Breast epithelium (tissue), 4 donors: ENCODE results near the gene ABCA1. TPM values are rescaled to one million over a fixed set of nuclear protein-coding genes. Genes with fewer than 3 reads are reported as not detected.
A peak's percentile ranks its signal among the peaks of the same experiment; 100 is the strongest.

ENCODE experiments used
- DNase-seq, 2 donors: peaks; one replicate each; pipeline ENCODE4 v3.0.0-alpha.2; 2019; ENCODE audit warnings: low spot score in 2 of 2
- H3K27ac ChIP-seq, 2 donors: fragments of 200-600 bp; sonication (generic) in 1 of 2; one replicate each; pipeline ENCODE4 v1.5.1; 2016 to 2019; ENCODE audit warnings: mild to moderate bottlenecking in 1 of 2
- H3K27me3 ChIP-seq, 2 donors: fragments of 200-600 bp; sonication (generic) in 1 of 2; one replicate each; pipeline versions ENCODE4 v1.5.1 to v1.6.0; 2017 to 2019; ENCODE audit warnings: control low read depth in 1 of 2, mild to moderate bottlenecking in 1 of 2
- H3K36me3 ChIP-seq: fragments of 200-600 bp; one replicate; pipeline ENCODE4 v1.5.1; 2019
- H3K4me1 ChIP-seq, 2 donors: fragments of 200-600 bp; sonication (generic); one replicate each; pipeline ENCODE4 v1.5.1; 2016 to 2019; ENCODE audit warnings: control low read depth in 1 of 2
- H3K4me3 ChIP-seq, 3 donors: fragments of 200-600 bp; sonication (generic); 1 replicate in 2 of 3; 2 replicates in 1 of 3; pipeline ENCODE4 v1.5.1; 2016 to 2019; ENCODE audit warnings: mild to moderate bottlenecking in 3 of 3, moderate library complexity in 2 of 3
- H3K9me3 ChIP-seq, 2 donors: fragments of 200-600 bp; sonication (generic) in 1 of 2; one replicate each; pipeline ENCODE4 v1.5.1; 2016 to 2019; ENCODE audit warnings: control low read depth in 1 of 2
- CTCF ChIP-seq, 3 donors: fragments of 450-650 bp; IDR thresholded peaks; one replicate each; pipeline ENCODE4 v1.5.1; 2016 to 2017; ENCODE audit warnings: antibody characterized with exemption in 3 of 3, mild to moderate bottlenecking in 3 of 3, moderate library complexity in 3 of 3
- POLR2A ChIP-seq: fragments of 450-650 bp; IDR thresholded peaks from one replicate; pipeline ENCODE4 v1.6.1; 2016; ENCODE audit warnings: antibody characterized with exemption, mild to moderate bottlenecking, moderate library complexity
- POLR2AphosphoS5 ChIP-seq, 3 donors: sonication (generic); formaldehyde crosslinking; IDR thresholded peaks; one replicate each; pipeline ENCODE4 v1.6.1; 2017; ENCODE audit warnings: antibody characterized with exemption in 3 of 3
- intact Hi-C: fragments of 100-400 bp; cut with DNase I; formaldehyde crosslinking; loops from one replicate; pipeline ENCODE4 v1.15.1; 2023; ENCODE audit warnings: low total_unique reads
- total RNA-seq, 3 donors: library from RNA; depleted of rRNA; stranded (reverse); fragments of >200 nt; gene quantifications; one replicate each; pipeline ENCODE4 v1.1.0, GENCODE V29; 2016

Gene ABCA1
- total RNA-seq, 3 donors from 2014 or later, result 57.0 to 100 (median 67.8) TPM

- no peak for TF ChIP-seq CTCF (IDR thresholded peaks at IDR 0.05)
- no peak for TF ChIP-seq POLR2AphosphoS5 (IDR thresholded peaks at IDR 0.05)
- no peak for TF ChIP-seq POLR2A
- no peaks in the 10 kb centered on the region for H3K27me3 ChIP-seq
- H3K36me3 ChIP-seq, result no peaks in the 10 kb centered on the region
- no peak overlapping the region for H3K27ac ChIP-seq
- intact Hi-C loops, result no loop called here
- H3K4me1 ChIP-seq, result peaks cover 0 to 4% of the 10 kb centered on the region in 2 donors
- H3K4me3 ChIP-seq, result no peak overlapping the region
- no peak for DNase-seq
- H3K9me3 ChIP-seq, result no peaks in the 10 kb centered on the region
These were observed 181.7 kb downstream of the ABCA1 start for GRCh38 chr9:104746285-104746684.

- no peak for TF ChIP-seq POLR2A
- no peak for TF ChIP-seq POLR2AphosphoS5 (IDR thresholded peaks at IDR 0.05)
- TF ChIP-seq CTCF (IDR thresholded peaks at IDR 0.05), result no peak
- H3K4me3 ChIP-seq, result no peak overlapping the region
- H3K36me3 ChIP-seq, result no peaks in the 10 kb centered on the region
These were observed 182.1 kb downstream of the ABCA1 start for GRCh38 chr9:104745852-104746251.

GRCh38 chr9:104743376-104743985 is 184.5 kb downstream of the ABCA1 start:
- Histone ChIP-seq H3K4me1 (no peaks in the 10 kb centered on the region), H3K36me3 (no peaks in the 10 kb centered on the region), H3K27me3 (no peaks in the 10 kb centered on the region), H3K27ac (no peak overlapping the region), H3K9me3 (no peaks in the 10 kb centered on the region), H3K4me3 (no peak overlapping the region)
- TF ChIP-seq POLR2AphosphoS5 (IDR thresholded peaks at IDR 0.05) (no peak), CTCF (IDR thresholded peaks at IDR 0.05) (peak; percentile 18 to 65 (median 63)), POLR2A (no peak)
- intact Hi-C loops, result no loop called here
- no peak for DNase-seq

More at GRCh38 chr9:104745852-104746251, 182.1 kb downstream of the ABCA1 start:
- peaks cover 0 to 4% of the 10 kb centered on the region in 2 donors for H3K4me1 ChIP-seq
- no peak overlapping the region for H3K27ac ChIP-seq
- intact Hi-C loops, result no loop called here
- H3K27me3 ChIP-seq, result no peaks in the 10 kb centered on the region
- no peaks in the 10 kb centered on the region for H3K9me3 ChIP-seq
- DNase-seq, result no peak

GRCh38 chr9:104740621-104741020 is 187.3 kb downstream of the ABCA1 start:
- no peaks in the 10 kb centered on the region for H3K36me3 ChIP-seq
- H3K4me3 ChIP-seq, result no peak overlapping the region
- intact Hi-C loops, result no loop called here
- no peak for DNase-seq
- no peaks in the 10 kb centered on the region for H3K9me3 ChIP-seq
- TF ChIP-seq POLR2A, result no peak
- no peak for TF ChIP-seq POLR2AphosphoS5 (IDR thresholded peaks at IDR 0.05)
- TF ChIP-seq CTCF (IDR thresholded peaks at IDR 0.05), result no peak
- no peaks in the 10 kb centered on the region for H3K4me1 ChIP-seq
- H3K27me3 ChIP-seq, result no peaks in the 10 kb centered on the region
- no peak overlapping the region for H3K27ac ChIP-seq

GRCh38 chr9:104738452-104738851 is 189.5 kb downstream of the ABCA1 start:
- Histone ChIP-seq H3K27me3 (no peaks in the 10 kb centered on the region), H3K4me1 (no peaks in the 10 kb centered on the region), H3K4me3 (no peak overlapping the region), H3K27ac (no peak overlapping the region), H3K36me3 (no peaks in the 10 kb centered on the region), H3K9me3 (no peaks in the 10 kb centered on the region)
- DNase-seq, result no peak
- intact Hi-C loops, result no loop called here
- TF ChIP-seq POLR2AphosphoS5 (IDR thresholded peaks at IDR 0.05) (no peak), CTCF (IDR thresholded peaks at IDR 0.05) (no peak), POLR2A (no peak)

Other genes starting within 250 kb of the ABCA1 start
- not detected for gene OR13D1, start 233.6 kb downstream of the ABCA1 start, total RNA-seq
- 10 to 100 TPM; 23.1 to 28.2 (median 26.6) TPM for gene NIPSNAP3A, start 180.5 kb downstream of the ABCA1 start, total RNA-seq
- gene NIPSNAP3B, start 164.0 kb downstream of the ABCA1 start, total RNA-seq, result 10 to 100 TPM in 1 of 3 donors, 1 to 10 TPM in 2; 4.2 to 11.4 (median 6.9) TPM